GM23248 (cell line): ENCODE data around the gene RAB3C. TPM values are rescaled to one million over a fixed set of nuclear protein-coding genes. Genes with fewer than 3 reads are reported as not detected.

Experiments used
- DNase-seq: peaks from one replicate; pipeline ENCODE4 v3.0.0-alpha.2; 2015
- H2AFZ ChIP-seq: fragments of 200-600 bp; sonication (generic); 2 replicates; pipeline ENCODE4 v1.6.1; 2016; ENCODE audit warnings: antibody characterized with exemption
- H3F3A ChIP-seq: fragments of 200-600 bp; sonication (generic); 2 replicates; pipeline ENCODE4 v1.6.1; 2016; ENCODE audit warnings: mild to moderate bottlenecking, antibody characterized with exemption, mixed run types; ENCODE audit not compliant: insufficient read depth
- H3K27ac ChIP-seq: fragments of 200-600 bp; sonication (generic); 2 replicates; pipeline ENCODE4 v1.5.1; 2016; ENCODE audit warnings: mild to moderate bottlenecking
- H3K27me3 ChIP-seq: fragments of 200-600 bp; sonication (generic); replicated peaks from 2 replicates; pipeline ENCODE4 v1.6.1; 2016; ENCODE audit warnings: mild to moderate bottlenecking; ENCODE audit not compliant: insufficient read depth
- H3K36me3 ChIP-seq: fragments of 200-600 bp; sonication (generic); 2 replicates; pipeline ENCODE4 v1.6.1; 2016; ENCODE audit warnings: low read depth, mild to moderate bottlenecking
- H3K4me1 ChIP-seq: fragments of 200-600 bp; sonication (generic); 2 replicates; pipeline ENCODE4 v1.6.1; 2016; ENCODE audit warnings: mild to moderate bottlenecking; ENCODE audit not compliant: insufficient read depth
- H3K4me2 ChIP-seq: fragments of 200-600 bp; sonication (generic); one replicate; pipeline ENCODE4 v1.6.1; 2016; ENCODE audit warnings: mild to moderate bottlenecking; ENCODE audit not compliant: unreplicated experiment
- H3K4me3 ChIP-seq: fragments of 200-600 bp; sonication (generic); 2 replicates; pipeline ENCODE4 v1.5.1; 2016; ENCODE audit warnings: mild to moderate bottlenecking
- H3K79me2 ChIP-seq: fragments of 200-600 bp; sonication (generic); 2 replicates; pipeline ENCODE4 v1.6.1; 2016; ENCODE audit warnings: mild to moderate bottlenecking; ENCODE audit not compliant: insufficient read depth
- H3K9ac ChIP-seq: fragments of 200-600 bp; sonication (generic); 2 replicates; pipeline ENCODE4 v1.6.1; 2016; ENCODE audit warnings: mild to moderate bottlenecking
- H3K9me2 ChIP-seq: fragments of 200-600 bp; sonication (generic); 2 replicates; pipeline ENCODE4 v1.6.1; 2016; ENCODE audit warnings: mixed run types, mild to moderate bottlenecking, moderate library complexity; ENCODE audit not compliant: insufficient read depth
- H3K9me3 ChIP-seq: fragments of 200-600 bp; sonication (generic); one replicate; pipeline ENCODE4 v1.6.1; 2017; ENCODE audit warnings: low read depth
- H4K20me1 ChIP-seq: fragments of 200-600 bp; sonication (generic); 2 replicates; pipeline ENCODE4 v1.6.0; 2016; ENCODE audit not compliant: insufficient read depth
- EZH2 ChIP-seq: fragments of 200-600 bp; sonication (generic); IDR thresholded peaks from 2 replicates; pipeline ENCODE4 v1.6.1; 2018; ENCODE audit warnings: antibody characterized with exemption, mild to moderate bottlenecking; ENCODE audit not compliant: insufficient read depth, poor library complexity, severe bottlenecking
- EZH2phosphoT487 ChIP-seq: fragments of 200-600 bp; sonication (generic); IDR thresholded peaks from 2 replicates; pipeline ENCODE4 v1.6.1; 2018; ENCODE audit warnings: antibody characterized with exemption, moderate library complexity, mild to moderate bottlenecking, low read depth; ENCODE audit not compliant: insufficient read depth
- WGBS, 2 experiments: methylation state at CpG; one replicate each; pipeline ENCODE4 v1.1.6; 2015 to 2017; ENCODE audit warnings: low lambda C conversion rate in 2 of 2, low coverage in 1 of 2; ENCODE audit errors: missing lambda C conversion rate in 2 of 2; 5-methylcytosine and 5-hydroxymethylcytosine counted together
- in situ Hi-C: fragments of 300-500 bp; cut with MboI; formaldehyde crosslinking; loops from 2 replicates; pipeline ENCODE4 v1.15.0; 2020
- polyA plus RNA-seq: library from polyadenylated mRNA; unstranded; fragments of >200 nt; fragmentation: Nextera tagmentation; extraction: Ambion mirVana; gene quantifications from 2 replicates; pipeline ENCODE4 v1.2.1, GENCODE V29; 2016
- total RNA-seq: library from RNA; depleted of rRNA; stranded (reverse); fragments of >200 nt; shearing (Covaris generic); gene quantifications from 2 replicates; pipeline ENCODE4 v1.2.3, GENCODE V29; 2014

Gene RAB3C
- total and polyA plus RNA-seq, 2 experiments from 2014 or later: not detected

DNA sequence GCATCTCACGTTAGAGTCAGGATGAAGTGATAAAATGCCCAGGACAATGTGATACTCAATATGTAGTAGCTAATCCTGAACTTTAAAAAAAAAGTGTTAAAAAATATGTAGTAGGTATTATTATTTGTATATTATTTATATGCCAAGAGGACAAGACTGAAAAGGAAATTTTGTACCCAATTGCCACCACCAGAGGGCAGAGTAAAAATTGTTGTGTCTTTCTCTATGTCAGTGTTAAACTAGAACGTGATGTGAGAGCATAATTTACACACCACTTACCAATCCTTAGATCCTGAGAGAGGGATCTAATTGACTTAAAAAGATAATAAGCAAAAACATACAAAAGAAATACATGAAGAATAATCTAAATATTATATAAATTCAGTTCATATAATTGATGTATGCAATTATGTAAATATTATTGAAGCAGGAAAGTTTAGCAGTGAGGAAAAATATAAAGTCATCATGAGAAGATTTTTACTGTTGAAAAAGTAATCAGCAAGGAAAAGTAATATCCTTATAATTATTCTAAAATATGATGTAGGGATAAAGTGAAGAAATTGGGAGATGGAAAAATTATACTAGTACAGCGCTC is 288.9 kb downstream of the RAB3C start:
- H4K20me1 ChIP-seq: no peaks in the 10 kb centered on the region
- 47 to 53% methylated on average over 3 of the region's 3 CpGs for WGBS, 2 experiments
- no peaks in the 10 kb centered on the region for H3K79me2 ChIP-seq
- TF ChIP-seq EZH2: no peak
- no peak for TF ChIP-seq EZH2phosphoT487
- H3K4me3 ChIP-seq: no peak overlapping the region
- H3K9me3 ChIP-seq: no peaks in the 10 kb centered on the region
- no peaks in the 10 kb centered on the region for H3K9me2 ChIP-seq
- in situ Hi-C loops: no loop called here
- no peak overlapping the region for H3K9ac ChIP-seq
- H3K4me1 ChIP-seq: no peaks in the 10 kb centered on the region
- no peaks in the 10 kb centered on the region for H3K36me3 ChIP-seq
- no peak overlapping the region for H3K27ac ChIP-seq
- H3K27me3 ChIP-seq: peaks cover 24% of the 10 kb centered on the region
- H3K4me2 ChIP-seq: no peak overlapping the region
- H2AFZ ChIP-seq: no peak overlapping the region
- DNase-seq: peak; percentile 47
- no peaks in the 10 kb centered on the region for H3F3A ChIP-seq

DNA sequence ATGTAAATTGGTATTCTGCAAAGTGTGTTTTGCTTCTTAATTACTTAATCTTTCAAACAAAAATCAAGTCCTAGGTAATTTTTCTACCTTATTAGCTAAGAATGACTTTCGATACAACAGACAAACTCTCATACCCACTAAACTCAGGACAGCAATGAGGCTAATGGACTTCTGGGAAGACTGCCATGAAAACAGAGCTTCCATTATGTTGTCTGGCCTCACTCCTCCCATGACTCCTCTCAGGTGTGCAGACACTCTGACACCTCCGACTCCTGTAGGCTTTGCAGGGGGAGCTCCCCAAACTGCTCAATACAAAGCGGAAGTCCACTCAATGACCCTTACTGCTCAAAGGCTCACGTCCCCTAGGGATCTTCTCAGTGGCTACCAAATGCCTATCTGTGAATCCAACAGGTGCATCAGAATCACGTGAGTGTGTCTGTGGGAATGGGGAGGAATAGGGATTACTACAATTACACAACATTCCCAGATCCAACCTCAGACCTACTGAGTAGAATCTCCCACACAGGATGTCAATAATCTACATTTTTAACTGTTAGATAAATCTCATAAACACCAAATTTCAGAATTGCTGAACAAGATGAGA is 289.9 kb downstream of the RAB3C start:
- Histone ChIP-seq H3K27ac (no peak overlapping the region), H3F3A (no peaks in the 10 kb centered on the region), H3K4me2 (no peak overlapping the region), H3K27me3 (peaks cover 20% of the 10 kb centered on the region), H4K20me1 (no peaks in the 10 kb centered on the region), H3K9ac (no peak overlapping the region), H3K4me3 (no peak overlapping the region), H2AFZ (no peak overlapping the region), H3K36me3 (no peaks in the 10 kb centered on the region), H3K9me3 (no peaks in the 10 kb centered on the region), H3K9me2 (no peaks in the 10 kb centered on the region), H3K79me2 (no peaks in the 10 kb centered on the region), H3K4me1 (no peaks in the 10 kb centered on the region)
- no peak for TF ChIP-seq EZH2phosphoT487
- TF ChIP-seq EZH2: no peak
- WGBS, 2 experiments: 57% methylated on average over 5 of the region's 5 CpGs
- no peak for DNase-seq
- in situ Hi-C loops: no loop called here

DNA sequence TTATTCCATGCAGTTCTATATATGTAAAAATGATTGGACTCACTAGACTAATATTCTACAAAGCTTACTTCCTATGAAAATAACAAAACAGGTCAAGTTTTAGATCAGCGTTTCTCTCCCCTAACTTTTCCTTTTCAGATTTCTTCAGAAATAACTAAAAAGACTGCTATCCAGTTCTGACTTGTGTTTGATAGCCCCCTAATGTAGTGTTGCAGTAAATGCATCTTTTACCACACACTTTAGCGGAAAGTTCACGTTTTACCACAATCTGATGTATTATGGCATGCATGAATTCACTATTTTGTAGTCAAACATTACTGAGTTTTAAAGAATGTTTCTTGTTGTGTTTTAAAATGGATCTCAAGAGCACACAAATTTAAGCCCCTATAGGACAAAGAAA is 292.7 kb downstream of the RAB3C start:
- in situ Hi-C loops: no loop called here
- no peak overlapping the region for H3K4me3 ChIP-seq
- WGBS, 2 experiments: 49 to 57% methylated on average over 3 of the region's 3 CpGs

DNA sequence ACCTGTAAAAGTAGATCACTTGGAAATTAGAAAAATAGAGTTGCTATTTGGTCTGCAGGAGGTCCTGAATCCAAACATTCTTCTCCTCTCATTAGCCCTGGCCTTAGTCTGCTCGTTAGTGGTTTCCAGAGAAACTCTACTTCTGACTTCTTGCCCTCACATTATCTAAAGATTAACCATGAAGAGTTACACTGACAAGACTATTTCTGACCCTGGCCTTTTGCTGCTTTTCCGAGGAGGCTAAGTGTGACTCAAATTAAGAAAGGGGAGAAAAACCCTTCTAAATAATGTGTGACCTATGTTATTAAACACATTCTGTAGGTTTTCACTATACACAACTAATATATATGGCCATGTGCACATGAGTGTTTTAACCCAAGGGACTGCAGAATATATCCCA is 302.4 kb downstream of the RAB3C start:
- H3F3A ChIP-seq: no peaks in the 10 kb centered on the region
- H3K9ac ChIP-seq: no peak overlapping the region
- H2AFZ ChIP-seq: no peak overlapping the region
- H3K27me3 ChIP-seq: 0 out of 2 replicates have a peak, but pooled peaks cover 7% of the 10 kb centered on the region
- WGBS, 2 experiments: 50 to 64% methylated on average over 2 of the region's 2 CpGs
- H3K9me3 ChIP-seq: no peaks in the 10 kb centered on the region
- in situ Hi-C loops: no loop called here
- no peak for DNase-seq
- no peaks in the 10 kb centered on the region for H4K20me1 ChIP-seq
- no peaks in the 10 kb centered on the region for H3K4me1 ChIP-seq
- H3K4me2 ChIP-seq: no peak overlapping the region
- H3K27ac ChIP-seq: no peak overlapping the region
- H3K36me3 ChIP-seq: no peaks in the 10 kb centered on the region
- TF ChIP-seq EZH2phosphoT487 (no peak), EZH2 (no peak)
- no peaks in the 10 kb centered on the region for H3K9me2 ChIP-seq
- H3K4me3 ChIP-seq: no peak overlapping the region
- no peaks in the 10 kb centered on the region for H3K79me2 ChIP-seq

More for the DNA sequence above, 292.7 kb downstream of the RAB3C start:
- H2AFZ ChIP-seq: no peak overlapping the region
- no peak overlapping the region for H3K27ac ChIP-seq
- no peaks in the 10 kb centered on the region for H3F3A ChIP-seq
- H3K9me2 ChIP-seq: no peaks in the 10 kb centered on the region
- TF ChIP-seq EZH2phosphoT487 (no peak), EZH2 (no peak)
- H3K4me1 ChIP-seq: no peaks in the 10 kb centered on the region
- no peak overlapping the region for H3K9ac ChIP-seq
- no peaks in the 10 kb centered on the region for H4K20me1 ChIP-seq
- H3K4me2 ChIP-seq: no peak overlapping the region
- no peaks in the 10 kb centered on the region for H3K36me3 ChIP-seq
- no peak for DNase-seq
- H3K79me2 ChIP-seq: no peaks in the 10 kb centered on the region
- H3K9me3 ChIP-seq: no peaks in the 10 kb centered on the region
- H3K27me3 ChIP-seq: peaks cover 14% of the 10 kb centered on the region
